SK-N-SH treated with all-trans-retinoic acid at 6 μM for 48 hours (cell line): ENCODE measurements around the gene CAMK1.

ENCODE experiments used
- BACH2 ChIP-seq: fragments of 250-450 bp; sonication (Bioruptor Pico); IDR thresholded peaks from 2 replicates; pipeline ENCODE4 v1.9.0; 2021; ENCODE audit warnings: mild to moderate bottlenecking, borderline replicate concordance
- CREB5 ChIP-seq: fragments of 250-450 bp; sonication (Bioruptor Pico); IDR thresholded peaks from 2 replicates; pipeline ENCODE4 v1.5.1; 2020; ENCODE audit warnings: low read depth, mild to moderate bottlenecking, moderate library complexity
- GLIS3 ChIP-seq: fragments of 250-450 bp; sonication (Bioruptor Pico); IDR thresholded peaks from 2 replicates; pipeline ENCODE4 v1.5.0; 2020; ENCODE audit warnings: mild to moderate bottlenecking, moderate library complexity
- ISL1 ChIP-seq: fragments of 250-450 bp; sonication (Bioruptor Pico); IDR thresholded peaks from 2 replicates; pipeline ENCODE4 v2.1.2; 2022; ENCODE audit warnings: mild to moderate bottlenecking, moderate library complexity
- OSR1 ChIP-seq: fragments of 250-450 bp; sonication (Bioruptor Pico); IDR thresholded peaks from 2 replicates; pipeline ENCODE4 v1.8.0; 2022; ENCODE audit warnings: moderate library complexity, mild to moderate bottlenecking, inconsistent platforms
- PATZ1 ChIP-seq: fragments of 250-450 bp; sonication (Bioruptor Pico); IDR thresholded peaks from 2 replicates; pipeline ENCODE4 v1.8.0; 2020; ENCODE audit warnings: mild to moderate bottlenecking, moderate library complexity, borderline replicate concordance
- POU6F1 ChIP-seq: fragments of 250-450 bp; sonication (Bioruptor Pico); IDR thresholded peaks from 2 replicates; pipeline ENCODE4 v1.8.0; 2021; ENCODE audit warnings: low read depth, mild to moderate bottlenecking, moderate library complexity, borderline replicate concordance
- RARB ChIP-seq: fragments of 250-450 bp; sonication (Bioruptor Pico); IDR thresholded peaks from 2 replicates; pipeline ENCODE4 v1.8.0; 2021; ENCODE audit warnings: mild to moderate bottlenecking, moderate library complexity
- SNAI2 ChIP-seq: fragments of 250-450 bp; sonication (Bioruptor Pico); IDR thresholded peaks from 2 replicates; pipeline ENCODE4 v1.5.0; 2020; ENCODE audit warnings: mild to moderate bottlenecking, moderate library complexity
- TSHZ2 ChIP-seq: fragments of 250-450 bp; sonication (Bioruptor Pico); IDR thresholded peaks from 2 replicates; pipeline ENCODE4 v1.5.0; 2020; ENCODE audit warnings: mild to moderate bottlenecking, moderate library complexity
- ZC3H10 ChIP-seq: fragments of 250-450 bp; sonication (Bioruptor Pico); IDR thresholded peaks from 2 replicates; pipeline ENCODE4 v1.5.1; 2021; ENCODE audit warnings: mild to moderate bottlenecking, moderate library complexity
- ZFP3 ChIP-seq: fragments of 250-450 bp; sonication (Bioruptor Pico); IDR thresholded peaks from 2 replicates; pipeline ENCODE4 v1.5.0; 2020; ENCODE audit warnings: mild to moderate bottlenecking, moderate library complexity
- ZNF8 ChIP-seq: fragments of 450-650 bp; formaldehyde crosslinking; IDR thresholded peaks from 2 replicates; pipeline ENCODE4 v1.5.0; 2020; ENCODE audit warnings: mild to moderate bottlenecking, moderate library complexity

- TF ChIP-seq BACH2 (CRISPR knock-in tag), result no peak
- no peak for TF ChIP-seq ZC3H10 (CRISPR knock-in tag)
- no peak for TF ChIP-seq OSR1 (CRISPR knock-in tag)
- no peak for TF ChIP-seq PATZ1
- TF ChIP-seq ZFP3 (CRISPR knock-in tag), result no peak
- no peak for TF ChIP-seq TSHZ2
- TF ChIP-seq RARB (CRISPR knock-in tag), result no peak
- TF ChIP-seq CREB5, result no peak
- TF ChIP-seq SNAI2 (CRISPR knock-in tag), result no peak
- TF ChIP-seq POU6F1 (CRISPR knock-in tag), result no peak
- no peak for TF ChIP-seq ZNF8
- no peak for TF ChIP-seq ISL1 (CRISPR knock-in tag)
- no peak for TF ChIP-seq GLIS3 (CRISPR knock-in tag)
These were observed 10.1 kb upstream of the CAMK1 start for GRCh38 chr3:9779721-9780457.
